Neuronal stem cell (in vitro differentiated cells): Measurements from ENCODE around the gene ITGAL.
"Not testable (repeated sequence)": the region's sequence is repeated elsewhere in the genome, so short reads cannot be mapped to it uniquely, and the experiment has no call there.

ENCODE experiments used
- DNase-seq: peaks from one replicate; pipeline ENCODE4 v3.0.0-alpha.2; 2013; ENCODE audit warnings: low spot score
- H2AFZ ChIP-seq: one replicate; pipeline ENCODE4 v1.6.1; 2013; ENCODE audit warnings: mild to moderate bottlenecking, low read length, inconsistent platforms
- H2AK5ac ChIP-seq: 2 replicates; pipeline ENCODE4 v1.6.1; 2013; ENCODE audit warnings: low read depth, mild to moderate bottlenecking, inconsistent platforms, low read length, moderate library complexity, mixed read lengths
- H2BK120ac ChIP-seq: 2 replicates; pipeline ENCODE4 v1.6.1; 2013; ENCODE audit warnings: low read depth, mild to moderate bottlenecking, inconsistent platforms, low read length, moderate library complexity, mixed read lengths
- H2BK12ac ChIP-seq: one replicate; pipeline ENCODE4 v1.6.1; 2013; ENCODE audit warnings: low read length, inconsistent platforms
- H2BK15ac ChIP-seq: 2 replicates; pipeline ENCODE4 v1.6.1; 2013; ENCODE audit warnings: mild to moderate bottlenecking, low read length, inconsistent platforms, mixed read lengths
- H2BK5ac ChIP-seq: one replicate; pipeline ENCODE4 v1.6.1; 2013; ENCODE audit warnings: inconsistent platforms, mild to moderate bottlenecking, low read length, moderate library complexity
- H3K14ac ChIP-seq: one replicate; pipeline ENCODE4 v1.6.1; 2013; ENCODE audit warnings: low read length, inconsistent platforms
- H3K18ac ChIP-seq: 2 replicates; pipeline ENCODE4 v1.6.1; 2013; ENCODE audit warnings: low read length, inconsistent platforms
- H3K23ac ChIP-seq: 2 replicates; pipeline ENCODE4 v1.6.1; 2013; ENCODE audit warnings: low read depth, mild to moderate bottlenecking, mixed read lengths, low read length, inconsistent platforms; ENCODE audit not compliant: poor library complexity
- H3K27ac ChIP-seq: replicated peaks from 3 replicates; pipeline ENCODE4 v1.5.1; 2013; ENCODE audit warnings: low read length, inconsistent platforms
- H3K27me3 ChIP-seq, 3 experiments: 2 replicates each; pipeline ENCODE4 v1.6.1; 2013; ENCODE audit warnings: low read length in 3 of 3, mild to moderate bottlenecking in 2 of 3, inconsistent platforms in 1 of 3, low read depth in 1 of 3, mixed read lengths in 1 of 3, moderate library complexity in 1 of 3; ENCODE audit not compliant: control insufficient read depth in 3 of 3, insufficient read depth in 3 of 3
- H3K36me3 ChIP-seq, 2 donors: replicated peaks in 1 of 2; 2 replicates each; pipeline ENCODE4 v1.6.1; 2013; ENCODE audit warnings: low read length in 2 of 2; ENCODE audit not compliant: control insufficient read depth in 2 of 2, insufficient read depth in 2 of 2
- H3K4ac ChIP-seq: 2 replicates; pipeline ENCODE4 v1.6.1; 2013; ENCODE audit warnings: inconsistent platforms, mild to moderate bottlenecking, low read length, moderate library complexity
- H3K4me1 ChIP-seq, 2 donors: 1 replicate in 1 of 2; 2 replicates in 1 of 2; pipeline ENCODE4 v1.6.1; 2013; ENCODE audit warnings: low read length in 2 of 2, low read depth in 1 of 2; ENCODE audit not compliant: control insufficient read depth in 2 of 2, insufficient read depth in 1 of 2
- H3K4me2 ChIP-seq: one replicate; pipeline ENCODE4 v1.6.1; 2013; ENCODE audit warnings: mild to moderate bottlenecking, low read length, inconsistent platforms; ENCODE audit not compliant: insufficient read depth, poor library complexity, severe bottlenecking
- H3K4me3 ChIP-seq, 2 donors: 2 replicates each; pipeline ENCODE4 v1.5.1; 2013; ENCODE audit warnings: low read length in 2 of 2, mild to moderate bottlenecking in 2 of 2, inconsistent platforms in 1 of 2, moderate library complexity in 1 of 2
- H3K79me1 ChIP-seq: one replicate; pipeline ENCODE4 v1.6.1; 2013; ENCODE audit warnings: low read depth, mild to moderate bottlenecking, inconsistent platforms, low read length, moderate library complexity
- H3K9ac ChIP-seq: one replicate; pipeline ENCODE4 v1.6.1; 2013; ENCODE audit warnings: mild to moderate bottlenecking, low read depth, low read length, inconsistent platforms; ENCODE audit not compliant: poor library complexity
- H3K9me3 ChIP-seq, 2 donors: replicated peaks in 1 of 2; 2 replicates each; pipeline versions ENCODE3 to v1.6.1; 2013; ENCODE audit warnings: low read length in 2 of 2, mild to moderate bottlenecking in 2 of 2, inconsistent platforms in 1 of 2, low read depth in 1 of 2, mixed read lengths in 1 of 2, moderate library complexity in 1 of 2; ENCODE audit not compliant: control insufficient read depth in 2 of 2, insufficient read depth in 1 of 2
- H4K8ac ChIP-seq: one replicate; pipeline ENCODE4 v1.6.1; 2013; ENCODE audit warnings: low read depth, mild to moderate bottlenecking, inconsistent platforms, low read length, moderate library complexity
- H4K91ac ChIP-seq: one replicate; pipeline ENCODE4 v1.6.1; 2013; ENCODE audit warnings: low read length, low read depth, mild to moderate bottlenecking, inconsistent platforms; ENCODE audit not compliant: poor library complexity
- WGBS, 2 donors: extraction: QIAGEN DNeasy Blood & Tissue Kit; methylation state at CpG; one replicate each; pipeline ENCODE4 v1.1.7; 2013; ENCODE audit warnings: missing lambda C conversion rate in 2 of 2, mixed read lengths in 1 of 2; ENCODE audit not compliant: insufficient read length in 2 of 2, insufficient replicate concordance in 1 of 2; ENCODE audit errors: extremely low coverage in 2 of 2; 5-methylcytosine and 5-hydroxymethylcytosine counted together

ITGAL gene

GRCh38 chr16:30539000-30539964, 66.7 kb downstream of the ITGAL start:
- Histone ChIP-seq H2BK120ac (no peak overlapping the region), H3K18ac (no peak overlapping the region), H3K79me1 (peaks cover 1% of the 10 kb centered on the region), H2AFZ (no peak overlapping the region), H3K9me3 (no peaks in the 10 kb centered on the region), H3K4me2 (no peak overlapping the region), H3K36me3 (no peaks in the 10 kb centered on the region), H3K4me1 (peaks cover 10 to 18% of the 10 kb centered on the region in 2 donors), H3K27ac (no peak overlapping the region), H4K91ac (no peak overlapping the region), H2BK15ac (no peak overlapping the region), H3K14ac (no peak overlapping the region), H3K4ac (no peak overlapping the region), H2AK5ac (no peak overlapping the region), H2BK12ac (no peak overlapping the region), H4K8ac (no peak overlapping the region), H3K9ac (no peak overlapping the region), H2BK5ac (no peak overlapping the region), H3K4me3 (no peak overlapping the region), H3K23ac (peak overlapping the region; percentile 11), H3K27me3 (no peaks in the 10 kb centered on the region)
- WGBS, 2 donors: no CpG with 5 or more reads among the region's 8 CpGs
- no peak for DNase-seq

- H3K9me3 ChIP-seq, H4K91ac ChIP-seq, H2AK5ac ChIP-seq, H3K23ac ChIP-seq, H2BK5ac ChIP-seq, H3K4ac ChIP-seq, H3K14ac ChIP-seq, H4K8ac ChIP-seq, H3K79me1 ChIP-seq, H3K18ac ChIP-seq, H3K27ac ChIP-seq, H3K9ac ChIP-seq, H3K27me3 ChIP-seq, H2BK120ac ChIP-seq, H2AFZ ChIP-seq, H3K36me3 ChIP-seq, H2BK15ac ChIP-seq, H2BK12ac ChIP-seq, DNase-seq, H3K4me2 ChIP-seq, H3K4me3 ChIP-seq: not testable (repeated sequence)
- H3K4me1 ChIP-seq: peaks cover 10 to 20% of the 10 kb centered on the region in 2 donors
- no CpG with 5 or more reads among the region's 13 CpGs for WGBS, 2 donors
Measured at GRCh38 chr16:30539986-30540526, 67.5 kb downstream of the ITGAL start.

GRCh38 chr16:30540916-30541464, 68.4 kb downstream of the ITGAL start:
- H3K36me3 ChIP-seq, H4K91ac ChIP-seq, H3K18ac ChIP-seq, H4K8ac ChIP-seq, H2BK12ac ChIP-seq, H3K14ac ChIP-seq, H3K4me3 ChIP-seq, H3K27me3 ChIP-seq, H2AK5ac ChIP-seq, H3K4me2 ChIP-seq, H3K9ac ChIP-seq, H3K23ac ChIP-seq, DNase-seq, H2BK5ac ChIP-seq, H2BK120ac ChIP-seq, H3K79me1 ChIP-seq, H2BK15ac ChIP-seq, H3K9me3 ChIP-seq, H3K27ac ChIP-seq, H3K4ac ChIP-seq: not testable (repeated sequence)
- WGBS, 2 donors: no CpG with 5 or more reads among the region's 9 CpGs
- peaks cover 6 to 15% of the 10 kb centered on the region in 2 donors for H3K4me1 ChIP-seq
- peak overlapping the region; percentile 72 for H2AFZ ChIP-seq
